HG03342 (cell line): Measurements from ENCODE around the gene VPS29.
"Not testable (repeated sequence)": the region's sequence is repeated elsewhere in the genome, so short reads cannot be mapped to it uniquely, and the experiment has no call there.

Experiments used
- ATAC-seq: cut with Tn5 transposase; IDR thresholded peaks from one replicate; pipeline ENCODE4 v1.9.1; 2021; ENCODE audit warnings: mild to moderate bottlenecking, moderate library complexity; ENCODE audit not compliant: unreplicated experiment

Gene VPS29

DNA sequence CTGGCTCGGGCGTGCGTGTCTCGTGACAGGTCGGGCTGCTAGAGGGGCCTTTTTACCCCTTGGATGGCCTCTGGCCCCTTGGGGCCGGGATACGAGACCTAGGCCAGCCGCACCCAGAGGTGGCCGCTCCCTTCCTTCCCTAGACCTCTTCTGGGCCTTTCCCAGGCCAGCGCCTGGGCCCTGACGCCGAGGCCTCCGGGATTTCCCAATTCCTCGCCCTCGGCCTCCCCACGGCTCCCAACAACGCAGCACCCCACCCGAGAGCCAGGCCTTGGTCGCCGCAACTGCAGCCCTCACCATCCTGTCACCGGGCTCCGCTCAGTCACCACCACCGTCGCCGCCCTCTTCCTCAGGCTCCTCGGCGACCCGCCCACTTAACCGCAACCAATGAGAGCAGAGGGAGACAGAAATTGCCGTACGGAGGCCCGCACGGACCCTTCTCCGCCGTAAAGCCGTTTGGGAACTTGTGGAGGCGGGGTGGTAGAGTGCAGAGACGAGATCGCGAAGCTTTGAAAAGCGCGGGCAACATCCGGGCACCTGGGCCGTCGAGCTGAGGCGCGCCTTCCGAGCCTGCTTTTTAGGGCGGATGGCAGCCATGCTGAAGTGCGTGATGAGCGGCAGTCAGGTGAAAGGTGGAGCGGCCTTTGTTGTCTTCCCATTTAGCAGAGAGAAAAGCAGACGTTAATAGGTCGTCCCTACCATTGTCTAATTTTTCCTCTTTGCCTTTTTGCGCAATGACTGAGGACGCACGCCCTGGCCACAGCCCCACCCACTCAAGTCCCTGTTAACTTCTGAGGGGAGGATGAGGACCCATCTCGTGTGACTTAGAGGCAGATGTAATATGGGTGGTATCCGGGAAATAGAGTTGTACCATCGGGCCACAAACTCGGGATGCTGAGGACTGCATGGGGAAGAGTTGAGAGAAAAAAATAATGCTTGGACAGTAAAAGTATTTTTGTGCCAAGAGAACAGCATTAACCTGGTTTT is at the start of gene VPS29, which contains the start of gene RAD9B:
TSS of gene VPS29 (minus strand) at position 360 of the 987 bp plus-strand sequence. CDS start at position 300, 60 bp downstream.
TSS of gene RAD9B (plus strand) at position 580 of the 987 bp plus-strand sequence. CDS start at position 587, 7 bp downstream.
- ATAC-seq, result peak; percentile 91

DNA sequence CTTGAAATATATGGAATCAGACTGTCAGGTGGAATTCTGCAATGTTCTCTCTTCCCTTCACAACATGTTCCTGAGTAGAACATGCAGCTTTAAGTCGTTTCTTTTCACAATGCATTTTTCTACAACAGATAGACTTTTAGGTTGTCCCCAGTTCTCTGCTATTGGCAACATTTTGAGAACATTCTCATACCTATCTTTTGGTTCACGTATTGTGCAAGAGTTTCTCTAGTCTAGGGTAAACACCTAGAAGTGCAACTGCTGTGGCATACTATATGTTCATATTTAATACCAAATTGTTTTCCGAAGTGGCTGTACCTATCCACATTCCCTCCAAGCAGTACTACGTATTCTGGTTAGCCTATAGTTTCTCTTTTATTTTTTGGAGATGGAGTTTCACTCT is 49.1 kb upstream of the VPS29 start:
- no peak for ATAC-seq

GRCh38 chr12:110549716-110550115 is 47.8 kb upstream of the VPS29 start:
- ATAC-seq, result no peak

- no peak for ATAC-seq
These were observed 46.8 kb upstream of the VPS29 start for GRCh38 chr12:110548678-110549077.

DNA sequence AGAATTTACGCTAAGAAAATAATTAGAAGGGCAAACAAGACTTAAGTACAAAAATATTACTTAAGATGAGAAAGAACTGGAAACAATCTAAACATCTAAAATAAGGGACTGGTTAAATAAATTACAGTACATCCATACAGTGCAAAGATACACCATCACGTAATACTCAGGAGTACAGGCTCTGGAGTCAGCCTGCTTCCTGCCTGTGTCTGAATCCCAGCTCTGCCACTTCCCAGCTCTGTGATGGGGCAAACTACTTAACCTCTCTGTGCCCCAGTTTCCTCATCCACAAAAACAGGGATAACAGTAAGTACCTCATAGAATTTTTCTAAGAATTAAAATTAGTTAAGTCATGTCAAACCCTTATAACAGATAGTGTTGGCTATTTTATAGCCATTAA is 45.2 kb upstream of the VPS29 start:
- ATAC-seq, result no peak

DNA sequence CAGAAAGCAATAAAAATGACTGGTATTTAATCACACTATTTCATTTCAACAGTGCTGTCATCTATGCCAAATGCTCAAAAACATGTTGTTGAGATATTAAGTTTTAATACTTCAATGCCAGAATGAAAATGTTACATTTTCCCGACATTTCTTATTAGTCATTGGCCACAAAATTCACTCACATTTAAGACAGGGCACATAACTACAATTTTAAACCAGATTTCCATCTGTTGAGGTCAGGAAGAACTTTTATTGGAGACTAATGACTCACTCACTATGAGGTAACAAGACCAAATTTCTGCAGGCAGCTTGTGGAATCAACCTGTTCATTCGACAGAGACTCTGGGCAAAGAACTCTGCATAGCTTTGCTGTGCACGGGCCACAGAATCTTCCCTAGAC is 44.4 kb upstream of the VPS29 start:
- no peak for ATAC-seq

DNA sequence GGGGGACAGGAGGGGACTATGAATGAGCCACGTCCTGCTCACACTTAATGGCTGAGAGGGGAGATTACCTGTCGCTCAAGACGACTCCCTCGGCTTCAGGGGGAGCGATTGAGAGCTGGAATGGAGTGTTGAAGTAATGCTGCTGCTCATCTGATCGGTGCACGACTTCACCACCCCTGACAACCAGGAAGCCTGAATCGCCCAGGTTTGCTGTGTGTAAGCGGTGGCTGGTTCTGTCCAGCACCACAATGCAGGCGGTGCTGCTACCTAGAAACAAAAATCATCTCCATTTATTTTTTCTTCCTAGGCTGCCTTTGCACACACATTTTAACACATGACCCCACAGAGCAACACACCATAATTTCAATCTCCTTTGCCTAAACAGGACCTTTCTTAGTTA is 43.9 kb upstream of the VPS29 start:
- ATAC-seq, result no peak

- not testable (repeated sequence) for ATAC-seq
These were observed 43.3 kb upstream of the VPS29 start for GRCh38 chr12:110545259-110545658.

DNA sequence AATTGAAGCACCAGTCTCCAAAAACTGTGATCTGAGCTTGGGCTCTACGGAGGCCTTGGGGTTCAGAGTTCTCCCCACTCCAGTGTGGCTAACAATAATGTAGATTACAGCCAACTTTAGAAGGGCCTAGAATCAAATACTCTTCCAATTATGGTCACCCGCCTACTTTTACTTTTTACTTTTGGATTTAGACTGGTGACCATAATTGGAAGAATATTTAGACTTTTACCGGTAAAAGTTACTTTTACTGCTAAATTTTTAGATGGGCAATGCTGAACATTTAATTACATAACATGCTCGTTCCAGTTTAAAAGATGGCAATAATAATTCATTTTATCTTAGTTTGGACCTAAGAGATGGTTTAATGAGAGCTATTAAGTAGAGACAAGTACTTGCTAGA is 42.1 kb upstream of the VPS29 start:
- ATAC-seq, result no peak

DNA sequence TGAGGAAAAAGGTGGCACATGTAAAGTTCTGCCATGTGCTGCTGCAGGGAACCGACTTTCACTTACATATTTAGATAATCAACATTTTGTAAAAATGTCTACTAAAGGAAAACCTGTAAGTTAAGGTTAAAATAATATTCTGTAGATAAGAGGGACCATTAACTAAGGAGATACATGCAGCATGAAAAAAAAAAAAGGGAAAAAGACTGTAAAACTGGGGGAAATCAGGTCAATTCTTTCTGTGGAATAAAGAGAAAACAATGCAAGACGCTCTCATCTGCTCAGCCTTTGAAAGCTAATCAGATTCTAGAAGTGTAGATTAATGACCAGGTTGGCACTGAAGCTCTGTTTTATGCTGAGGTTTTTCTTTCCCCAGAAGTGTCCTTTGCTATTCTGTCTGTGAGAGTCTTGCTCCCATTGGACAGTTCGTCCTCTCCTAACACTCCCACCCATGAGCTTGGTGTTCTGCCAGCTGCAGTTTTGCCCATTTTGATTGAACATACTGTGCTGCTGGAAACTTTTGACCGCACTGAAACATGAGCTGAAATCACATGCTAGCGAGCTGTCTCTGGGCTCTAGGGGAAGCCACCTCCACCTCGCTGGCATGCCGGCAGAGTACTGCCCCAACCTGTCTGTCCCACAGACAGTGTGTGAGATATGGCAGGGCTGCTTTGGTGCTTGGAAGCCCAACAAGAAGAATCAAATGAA is 41.5 kb upstream of the VPS29 start:
- no peak for ATAC-seq

GRCh38 chr12:110540048-110540447 is 38.1 kb upstream of the VPS29 start:
- ATAC-seq, result no peak

DNA sequence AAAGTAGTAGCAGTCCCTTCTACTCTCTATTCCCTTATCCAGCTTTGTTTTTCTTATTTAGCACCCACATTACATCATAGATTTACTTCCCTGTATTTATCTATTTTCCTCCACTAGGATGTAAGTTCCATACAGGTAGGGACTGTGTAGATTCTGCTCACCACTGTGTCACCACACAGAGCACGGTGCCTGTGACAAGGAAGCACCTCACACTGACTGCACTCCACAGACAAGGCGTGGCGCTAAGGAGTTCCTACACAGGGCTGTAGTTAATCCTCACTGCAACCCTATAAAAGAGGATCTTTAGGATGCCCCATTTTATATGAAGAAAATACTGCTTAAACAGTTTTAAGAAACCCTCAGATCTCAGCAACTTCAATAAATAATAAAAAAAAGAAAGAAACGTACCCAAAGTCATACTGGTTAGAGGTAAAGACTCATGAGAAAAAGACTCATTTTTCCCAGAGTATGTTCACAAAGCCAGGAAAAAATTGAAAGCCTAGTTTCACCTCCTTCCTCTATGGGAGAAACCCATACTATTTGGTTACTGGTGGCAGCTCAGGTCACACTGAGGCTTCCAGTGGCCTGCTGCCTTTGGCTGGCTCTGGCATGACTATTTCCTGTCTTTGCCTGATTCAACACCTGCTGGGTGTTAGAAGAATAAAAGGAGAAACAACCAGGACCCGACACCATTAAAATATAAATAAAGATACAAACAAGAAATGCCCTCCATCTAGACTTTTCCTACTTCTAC is 37.1 kb upstream of the VPS29 start:
- no peak for ATAC-seq

- no peak for ATAC-seq
These were observed 35.9 kb upstream of the VPS29 start for GRCh38 chr12:110537605-110538409.

- ATAC-seq, result no peak
These were observed 35.1 kb upstream of the VPS29 start for GRCh38 chr12:110536834-110537604.

DNA sequence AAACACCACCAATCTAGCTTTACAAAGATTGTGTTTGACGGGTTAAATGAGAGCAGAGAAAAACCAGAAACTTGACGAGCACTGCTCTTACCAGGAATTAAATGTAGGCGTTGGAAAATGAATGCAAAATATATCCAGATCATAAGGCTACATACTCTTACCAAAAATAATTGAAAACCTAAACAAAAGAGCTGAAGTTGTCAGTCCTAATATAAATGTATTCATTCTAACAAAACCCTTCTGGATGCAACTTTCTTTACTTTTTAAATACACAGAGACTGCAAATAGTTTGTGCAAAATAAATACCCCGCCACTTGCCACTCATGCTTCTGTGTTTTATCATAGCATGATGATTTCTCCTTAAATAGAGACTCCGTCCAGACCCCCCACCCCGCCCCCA is 32.9 kb upstream of the VPS29 start:
- no peak for ATAC-seq

DNA sequence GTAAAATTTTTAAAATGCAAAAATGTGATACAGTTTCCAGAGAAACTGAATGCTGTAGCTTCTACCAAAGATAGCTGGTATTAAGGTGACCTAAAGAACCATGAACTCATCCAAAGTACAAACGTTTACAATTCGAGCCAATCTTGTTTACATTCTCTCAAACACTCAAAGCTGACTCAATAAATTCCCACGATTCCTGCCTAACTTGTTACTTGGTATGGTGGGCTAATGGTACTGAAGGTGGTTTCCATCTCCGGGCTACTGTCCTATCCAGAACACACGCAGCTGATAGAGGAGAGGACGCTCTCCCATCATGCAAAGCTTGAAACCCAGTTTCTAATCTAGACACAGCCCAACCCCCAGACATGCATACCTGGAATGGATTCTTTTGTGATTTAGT is 31.7 kb upstream of the VPS29 start:
- no peak for ATAC-seq

DNA sequence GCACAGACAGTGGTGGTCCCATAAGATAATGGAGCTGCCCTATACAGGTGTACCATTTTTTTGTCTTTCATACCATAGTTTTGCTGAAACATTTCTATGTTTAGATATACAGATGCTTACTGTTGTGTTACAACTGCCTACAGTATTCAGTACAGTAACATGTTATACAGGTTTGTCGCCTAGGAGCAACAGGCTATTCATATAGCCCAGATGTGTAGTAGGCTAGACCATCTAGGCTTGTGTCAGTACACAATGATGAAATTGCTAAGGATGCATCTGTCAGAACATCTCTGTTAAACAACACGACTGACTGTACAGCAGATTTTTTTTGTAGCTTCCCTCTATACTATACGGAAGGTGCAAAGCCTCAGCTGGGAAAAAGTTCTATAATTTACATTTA is 30.7 kb upstream of the VPS29 start:
- no peak for ATAC-seq

GRCh38 chr12:110531741-110532333 is 29.9 kb upstream of the VPS29 start:
- peak; percentile 86 for ATAC-seq

GRCh38 chr12:110530511-110530910 is 28.6 kb upstream of the VPS29 start:
- ATAC-seq, result no peak
